ENCODE results near the gene FCN1.

FCN1 gene

DNA sequence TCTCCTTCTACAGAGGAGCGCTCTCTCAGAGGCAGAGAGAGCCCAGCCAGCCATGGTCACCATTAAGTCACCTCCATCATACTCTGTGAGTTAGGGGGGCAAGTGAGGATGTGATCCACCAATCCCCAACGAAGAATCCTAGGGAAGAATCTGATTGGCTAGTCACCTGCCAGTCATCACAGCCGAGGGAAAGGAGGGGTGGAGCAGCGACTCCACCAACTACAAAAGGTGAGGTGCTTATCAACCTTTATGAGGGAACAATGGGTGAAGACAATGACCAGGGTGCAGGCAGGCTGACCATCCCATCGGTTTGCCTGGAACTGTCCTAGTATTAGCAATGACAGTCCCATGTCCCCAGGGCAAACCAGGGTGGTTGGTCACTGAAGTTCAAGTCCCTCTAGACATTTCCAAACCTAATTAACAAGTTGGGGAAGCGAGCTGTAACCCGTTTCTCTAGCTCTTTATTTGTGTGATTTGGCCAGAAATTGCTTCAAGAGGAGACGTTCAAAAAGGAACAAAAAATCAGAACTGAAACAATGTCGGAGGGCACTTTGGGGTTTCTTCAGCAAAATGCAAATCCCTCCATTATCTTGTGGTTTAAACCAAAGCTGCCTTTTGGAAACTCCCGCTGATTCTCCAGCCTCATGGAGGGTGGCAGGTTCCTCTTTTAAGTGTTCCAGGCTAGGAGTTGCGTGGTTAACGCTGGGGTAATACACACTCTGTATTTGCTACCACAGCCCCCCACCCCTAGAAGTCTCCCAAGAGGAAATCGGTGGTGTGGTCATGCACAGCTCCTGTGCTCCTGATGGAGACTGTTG, 18.8 kb upstream of the FCN1 start:
- TF ChIP-seq, protein P1, sequence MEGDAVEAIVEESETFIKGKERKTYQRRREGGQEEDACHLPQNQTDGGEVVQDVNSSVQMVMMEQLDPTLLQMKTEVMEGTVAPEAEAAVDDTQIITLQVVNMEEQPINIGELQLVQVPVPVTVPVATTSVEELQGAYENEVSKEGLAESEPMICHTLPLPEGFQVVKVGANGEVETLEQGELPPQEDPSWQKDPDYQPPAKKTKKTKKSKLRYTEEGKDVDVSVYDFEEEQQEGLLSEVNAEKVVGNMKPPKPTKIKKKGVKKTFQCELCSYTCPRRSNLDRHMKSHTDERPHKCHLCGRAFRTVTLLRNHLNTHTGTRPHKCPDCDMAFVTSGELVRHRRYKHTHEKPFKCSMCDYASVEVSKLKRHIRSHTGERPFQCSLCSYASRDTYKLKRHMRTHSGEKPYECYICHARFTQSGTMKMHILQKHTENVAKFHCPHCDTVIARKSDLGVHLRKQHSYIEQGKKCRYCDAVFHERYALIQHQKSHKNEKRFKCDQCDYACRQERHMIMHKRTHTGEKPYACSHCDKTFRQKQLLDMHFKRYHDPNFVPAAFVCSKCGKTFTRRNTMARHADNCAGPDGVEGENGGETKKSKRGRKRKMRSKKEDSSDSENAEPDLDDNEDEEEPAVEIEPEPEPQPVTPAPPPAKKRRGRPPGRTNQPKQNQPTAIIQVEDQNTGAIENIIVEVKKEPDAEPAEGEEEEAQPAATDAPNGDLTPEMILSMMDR (IDR thresholded peaks at IDR 0.05; ENCODE audit: low read depth, low read length), result no peak
- no peak overlapping the region for H3K4me3 ChIP-seq (ENCODE audit: low read depth, low read length)

DNA sequence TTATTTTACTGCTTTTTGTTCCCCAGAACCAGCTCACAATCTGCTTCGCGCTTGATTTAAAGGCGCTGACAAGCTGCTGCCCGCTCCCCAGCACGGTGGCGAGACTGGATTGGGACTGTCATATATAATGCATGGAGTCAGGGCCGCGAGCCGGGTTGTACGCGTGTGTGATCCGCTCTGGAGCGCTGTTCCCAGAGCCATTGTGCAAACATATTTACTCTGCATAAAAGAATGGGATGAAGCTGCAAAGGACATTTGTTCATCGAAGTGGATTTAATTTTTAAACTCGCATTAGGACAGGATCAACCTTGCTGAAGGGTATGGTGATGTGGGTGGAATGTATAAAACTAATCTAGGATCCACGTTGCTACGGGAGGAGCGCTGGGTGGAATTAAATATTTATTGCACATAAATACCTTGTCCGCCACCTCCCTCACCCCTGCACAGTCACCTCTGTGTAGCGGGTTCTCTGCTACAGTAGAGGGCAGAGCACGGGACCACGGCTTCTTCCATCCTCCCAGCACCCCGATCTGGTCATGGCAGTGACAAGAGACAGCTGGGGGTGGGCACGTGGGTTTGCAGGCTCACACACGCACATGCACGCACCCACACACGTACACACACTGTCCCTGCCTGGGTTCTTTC, 18.1 kb upstream of the FCN1 start:
- H3K4me3 ChIP-seq (ENCODE audit: low read depth, low read length), result no peak overlapping the region
- TF ChIP-seq, protein P1 (IDR thresholded peaks at IDR 0.05; ENCODE audit: low read depth, low read length), result no peak

DNA sequence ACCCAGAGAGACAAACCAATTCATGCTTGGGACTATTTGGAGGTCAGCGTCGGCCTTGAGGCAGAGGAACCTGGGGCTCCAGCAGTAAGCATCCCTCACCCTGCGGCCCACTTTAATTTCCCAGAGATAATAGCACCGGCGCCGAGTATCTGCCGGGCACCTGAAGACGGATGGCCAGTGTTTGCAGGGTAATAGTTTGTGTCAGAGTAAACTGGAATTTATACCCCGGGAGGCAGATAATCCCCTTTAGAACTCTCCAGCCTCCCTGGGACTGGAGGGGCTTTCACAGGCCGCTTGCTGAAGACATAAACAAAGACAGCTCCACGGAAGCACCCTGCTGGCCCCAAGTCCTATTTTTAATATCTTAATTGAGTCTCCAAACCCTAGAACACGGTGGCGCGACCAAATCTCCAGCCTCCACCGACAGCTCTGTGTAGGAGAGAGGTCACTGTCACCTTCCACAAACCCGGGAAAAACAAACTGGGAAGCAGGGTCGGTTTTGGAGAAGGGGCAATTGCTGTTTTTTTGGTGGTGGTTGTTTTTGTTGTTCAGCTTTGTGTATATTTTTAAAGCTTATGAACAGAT, 17.4 kb upstream of the FCN1 start:
- no peak overlapping the region for H3K4me3 ChIP-seq (ENCODE audit: low read depth, low read length)
- TF ChIP-seq, protein P1 (IDR thresholded peaks at IDR 0.05; ENCODE audit: low read depth, low read length), result no peak

DNA sequence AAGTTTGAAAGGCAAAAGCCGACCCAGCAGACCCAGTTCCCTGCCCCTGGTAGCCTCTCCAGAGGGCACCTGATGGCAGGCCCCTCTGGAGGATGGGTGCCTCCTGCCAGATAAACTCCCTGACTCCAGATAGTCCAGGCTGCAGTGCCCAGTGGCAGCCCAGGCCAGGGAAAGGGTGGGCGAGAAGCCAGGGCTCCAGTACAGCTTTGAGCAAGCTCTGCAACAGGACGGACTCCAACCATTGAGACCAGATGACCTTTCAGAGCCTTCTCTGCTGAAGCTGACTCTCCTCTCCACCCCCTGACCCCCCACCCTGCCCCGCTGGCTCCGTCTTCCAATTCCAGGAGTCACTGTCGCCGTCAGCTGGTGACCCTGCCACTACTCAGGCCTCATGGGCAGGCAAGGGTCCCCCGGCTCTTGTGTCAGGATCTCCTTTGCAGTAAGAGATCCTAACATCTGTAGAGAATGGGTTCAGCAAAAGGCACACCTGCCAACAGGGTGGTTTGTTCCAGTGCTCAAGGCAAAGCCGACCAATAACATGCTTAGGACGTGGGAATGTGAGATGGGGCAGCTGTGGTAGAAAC, 15.5 kb upstream of the FCN1 start:
- H3K4me3 ChIP-seq (ENCODE audit: low read depth, low read length), result no peak overlapping the region
- TF ChIP-seq, protein P1 (IDR thresholded peaks at IDR 0.05; ENCODE audit: low read depth, low read length), result no peak

DNA sequence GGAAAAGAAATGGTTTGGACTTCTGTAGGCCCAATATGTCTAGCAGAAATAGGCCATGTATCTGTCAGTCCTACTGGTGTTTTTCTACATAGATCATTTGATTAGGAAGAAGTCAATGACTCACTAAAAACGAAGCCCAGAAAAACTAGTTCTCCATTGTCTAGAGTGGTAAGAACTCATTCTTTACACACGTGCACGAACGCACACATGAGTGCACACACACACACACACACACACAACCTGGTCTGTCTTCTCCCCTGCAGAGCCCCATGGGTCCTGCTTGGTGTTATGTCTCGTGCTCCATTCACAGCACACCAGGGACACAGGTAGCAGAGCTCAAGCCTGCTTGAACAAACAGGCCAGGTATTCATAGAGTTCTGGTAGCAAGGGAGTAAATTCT, 14.9 kb upstream of the FCN1 start:
- no peak overlapping the region for H3K4me3 ChIP-seq (ENCODE audit: low read depth, low read length)
- TF ChIP-seq, protein P1 (IDR thresholded peaks at IDR 0.05; ENCODE audit: low read depth, low read length), result no peak

DNA sequence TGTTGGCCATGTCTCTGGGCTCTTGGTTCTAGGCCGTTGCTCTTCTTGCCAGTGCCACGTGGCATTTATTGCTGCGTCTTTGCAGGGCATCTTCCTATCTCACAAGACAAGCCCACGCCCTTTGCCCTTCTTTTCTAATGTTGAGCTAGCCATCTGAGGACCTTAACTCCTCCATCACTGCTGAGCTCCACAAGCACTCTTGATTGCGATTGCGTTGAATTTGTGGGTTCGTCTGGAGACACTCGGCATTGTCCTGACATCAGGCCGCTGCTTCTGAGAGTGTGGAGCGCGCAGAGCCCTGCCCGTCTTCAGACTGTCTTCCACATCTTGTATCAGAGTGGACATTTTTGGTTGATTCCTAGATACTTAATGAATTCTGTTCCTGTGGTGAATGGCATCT, 14.5 kb upstream of the FCN1 start:
- TF ChIP-seq, protein P1 (IDR thresholded peaks at IDR 0.05; ENCODE audit: low read depth, low read length), result no peak
- H3K4me3 ChIP-seq (ENCODE audit: low read depth, low read length), result no peak overlapping the region
